Head of caudate nucleus (tissue), 42 donors: ENCODE measurements around the gene PEX14.

Experiments
- DNase-seq, 42 donors: peaks; one replicate each; pipeline versions ENCODE4 v3.0.0 to v3.0.0-alpha.2; 2020 to 2021; ENCODE audit warnings: mixed read lengths in 7 of 42
- intact Hi-C: fragments of 100-400 bp; cut with DNase I; formaldehyde crosslinking; loops from one replicate; pipeline ENCODE4 v1.15.0; 2022

The PEX14 gene

DNA sequence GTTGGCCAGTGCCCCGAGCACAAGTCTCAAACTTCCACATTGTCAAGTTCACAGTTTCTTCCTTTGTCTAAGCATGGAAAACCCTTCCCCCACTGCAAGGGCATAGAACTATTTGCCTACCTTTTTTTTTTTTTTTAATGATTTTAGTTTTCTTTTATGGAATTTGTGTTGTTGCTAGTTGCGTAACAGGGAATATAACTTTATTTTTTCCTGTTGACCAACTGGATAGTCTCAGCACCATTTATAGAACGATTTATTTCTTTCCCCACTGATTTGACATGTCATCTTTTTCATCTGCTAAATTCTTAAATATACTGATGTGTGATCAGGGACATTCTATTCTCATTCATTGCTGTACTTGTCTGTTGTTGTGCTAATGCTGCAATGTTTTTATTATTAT is 83.0 kb downstream of the PEX14 start:
- intact Hi-C loops, result no loop called here
- DNase-seq, result no peak

DNA sequence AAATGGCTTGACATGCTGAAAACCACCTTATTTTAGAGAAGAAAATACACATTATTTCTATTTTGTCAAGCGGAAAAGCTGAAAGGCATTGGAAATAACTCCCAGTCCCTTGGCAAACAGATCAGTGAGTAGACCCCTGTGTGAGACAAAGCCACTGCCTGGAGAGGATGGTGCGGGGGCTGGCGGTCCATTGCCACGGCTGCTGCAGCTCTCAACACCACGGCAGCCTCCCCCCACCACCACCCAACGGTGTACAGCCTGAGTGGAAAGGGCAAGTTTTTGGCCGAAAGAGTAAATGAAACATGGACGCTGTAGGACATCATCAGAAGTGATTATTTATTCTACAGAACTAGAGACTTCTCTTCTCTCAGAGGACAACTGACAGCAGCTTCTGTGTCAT is 84.6 kb downstream of the PEX14 start:
- intact Hi-C loops, result no loop called here
- no peak for DNase-seq

DNA sequence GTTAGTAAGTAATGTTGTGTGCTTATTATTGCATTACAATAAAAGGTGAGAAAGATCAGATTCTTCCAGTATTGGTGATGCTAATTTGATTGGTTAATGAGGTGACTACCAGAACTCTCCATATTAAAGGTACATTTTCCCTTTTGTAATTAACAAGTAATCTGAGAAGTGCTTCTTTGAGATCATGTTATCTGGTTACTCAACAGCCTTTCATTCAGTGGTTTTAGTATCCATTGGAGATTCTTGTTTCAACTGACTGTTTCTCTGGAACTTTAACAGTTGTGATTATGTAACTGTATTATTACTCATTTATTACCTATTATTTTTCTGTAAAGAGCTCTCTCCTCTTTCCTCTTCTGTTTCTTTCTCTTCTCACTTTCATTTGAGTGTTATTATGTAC is 86.7 kb downstream of the PEX14 start:
- intact Hi-C loops, result no loop called here
- DNase-seq, result no peak

DNA sequence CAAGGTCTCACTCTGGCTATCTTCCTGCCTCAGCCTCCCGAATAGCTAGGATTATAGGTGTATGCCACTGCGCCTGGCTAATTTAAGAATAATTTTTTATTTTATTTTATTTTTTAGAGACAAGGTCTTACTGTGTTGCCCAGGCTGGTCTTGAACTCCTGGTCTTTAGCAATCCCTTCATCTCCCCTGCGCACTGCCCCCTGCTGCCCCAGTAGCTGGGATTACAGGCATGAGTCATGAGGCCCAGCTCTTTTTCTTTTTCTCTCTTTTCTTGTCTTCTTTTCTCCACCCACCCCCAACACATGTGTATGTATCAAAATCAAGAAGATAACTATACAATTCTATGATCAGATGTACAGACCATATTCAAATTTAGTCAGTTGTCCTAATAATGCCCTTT is 87.2 kb downstream of the PEX14 start:
- DNase-seq, result no peak
- intact Hi-C loops, result no loop called here

DNA sequence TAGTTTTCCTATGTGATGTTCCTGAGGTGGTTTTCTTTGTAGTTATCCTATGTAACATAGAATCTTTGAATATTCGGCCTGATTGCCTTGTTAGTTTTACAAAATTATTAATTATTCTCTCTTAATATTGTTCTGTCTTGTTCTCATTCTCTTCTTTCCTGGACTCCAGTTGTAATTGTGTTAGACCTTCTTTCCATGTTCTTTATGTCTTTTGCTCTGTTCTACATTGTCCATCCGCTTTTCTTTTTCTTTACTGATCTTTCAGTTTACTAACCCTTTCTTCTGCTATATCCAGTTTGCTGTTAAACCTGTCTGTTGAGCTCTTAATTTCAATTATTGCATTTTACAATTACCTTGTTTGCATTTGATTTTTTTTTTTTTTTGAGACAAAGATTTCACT is 89.3 kb downstream of the PEX14 start:
- intact Hi-C loops, result no loop called here
- no peak for DNase-seq

DNA sequence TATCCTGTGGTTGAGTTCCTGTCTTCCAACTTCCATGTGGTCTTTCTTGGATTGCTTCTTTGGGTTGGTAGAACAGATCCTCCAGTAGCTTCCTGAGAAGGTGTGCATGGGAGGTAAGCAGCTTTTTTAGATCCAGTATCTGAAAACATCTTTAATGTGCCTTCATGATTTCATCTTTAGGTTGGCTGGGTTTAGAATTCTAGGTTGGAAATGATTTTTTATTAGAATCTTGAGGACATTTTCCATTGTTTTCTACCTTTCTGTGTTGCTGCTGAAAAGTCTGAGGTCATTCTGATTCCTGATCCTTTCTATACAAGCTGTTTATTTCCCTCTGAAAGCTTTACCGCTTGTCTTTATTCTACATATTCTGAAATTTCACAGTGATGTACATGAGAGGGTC is 94.8 kb downstream of the PEX14 start:
- intact Hi-C loops, result no loop called here
- no peak for DNase-seq

DNA sequence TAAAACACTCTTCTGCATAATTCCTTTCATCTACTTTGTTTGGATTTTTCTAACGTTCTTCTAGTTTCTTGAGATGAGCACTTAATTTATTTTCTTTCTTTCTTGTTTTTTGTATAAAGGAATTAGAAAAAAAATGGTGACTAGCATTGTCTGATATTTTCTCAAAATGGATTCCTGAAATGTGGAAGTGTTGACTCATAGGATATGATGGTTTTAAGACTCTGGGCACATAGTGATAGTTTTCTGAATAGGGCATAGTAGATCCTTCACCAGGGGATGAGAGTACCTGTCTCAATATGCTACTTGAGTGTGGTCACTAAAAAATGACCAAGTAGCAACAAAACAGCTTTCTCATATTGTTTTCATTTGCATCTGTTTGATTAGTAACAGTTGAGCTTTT is 100.9 kb downstream of the PEX14 start:
- no peak for DNase-seq
- intact Hi-C loops, result no loop called here

DNA sequence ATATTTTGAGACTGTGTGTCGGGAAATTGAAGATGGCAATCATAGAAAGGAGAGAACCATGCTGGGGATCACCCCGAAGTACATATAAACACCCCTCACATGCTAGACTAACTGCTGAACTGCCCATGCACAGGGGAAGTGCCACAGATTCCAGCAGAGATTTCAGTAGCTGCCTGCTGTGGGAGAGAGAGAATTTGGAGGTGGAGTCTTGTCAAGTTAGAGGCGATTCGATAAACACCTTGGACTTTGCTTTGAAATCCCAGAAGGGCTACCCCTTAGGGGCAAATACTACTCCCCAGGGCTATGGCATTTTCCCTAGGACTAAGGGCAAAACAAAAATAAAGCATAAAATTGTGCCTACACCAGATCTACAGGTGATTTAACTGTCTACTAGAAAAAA is 103.3 kb downstream of the PEX14 start:
- intact Hi-C loops, result no loop called here
- no peak for DNase-seq

DNA sequence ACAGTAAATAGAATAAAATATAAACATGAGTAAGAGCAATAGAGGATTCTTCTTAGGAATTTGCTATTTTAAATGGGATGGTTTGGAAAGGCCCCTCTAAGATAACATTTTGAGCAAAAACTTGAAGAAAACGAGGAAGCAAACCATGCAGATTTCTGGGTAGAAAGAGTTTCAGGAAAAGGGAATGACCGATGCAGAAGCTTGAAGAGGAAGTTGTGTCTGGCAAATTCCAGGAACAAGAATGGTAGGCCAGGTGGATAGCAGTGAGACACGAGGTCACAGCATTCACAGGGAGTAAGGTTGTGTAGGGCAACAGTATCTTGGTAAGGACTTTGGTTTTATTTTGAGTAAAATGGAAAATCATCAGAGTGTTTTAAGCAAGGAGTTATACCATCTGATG is 108.9 kb downstream of the PEX14 start:
- intact Hi-C loops, result no loop called here

DNA sequence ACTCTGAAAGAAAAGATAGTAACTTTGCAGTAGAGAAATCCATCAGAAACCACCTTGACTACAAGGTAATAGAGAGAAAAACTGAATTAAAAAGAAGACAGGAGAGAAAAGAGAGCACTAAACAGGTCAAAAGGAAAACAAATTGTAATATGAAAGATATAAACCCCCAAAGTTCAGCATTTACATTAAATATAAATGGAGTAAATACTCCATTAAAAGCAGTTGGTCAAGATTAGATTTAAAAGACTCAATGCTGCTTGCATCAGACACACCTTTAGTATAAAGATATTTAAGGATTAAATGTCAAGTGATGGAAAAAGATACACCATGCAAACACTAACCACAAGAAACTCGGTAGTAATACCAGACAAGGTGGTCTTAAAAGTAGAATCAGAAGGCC is 110.5 kb downstream of the PEX14 start:
- intact Hi-C loops, result no loop called here
- no peak for DNase-seq

More for the DNA sequence above, 108.9 kb downstream of the PEX14 start:
- DNase-seq, result no peak

DNA sequence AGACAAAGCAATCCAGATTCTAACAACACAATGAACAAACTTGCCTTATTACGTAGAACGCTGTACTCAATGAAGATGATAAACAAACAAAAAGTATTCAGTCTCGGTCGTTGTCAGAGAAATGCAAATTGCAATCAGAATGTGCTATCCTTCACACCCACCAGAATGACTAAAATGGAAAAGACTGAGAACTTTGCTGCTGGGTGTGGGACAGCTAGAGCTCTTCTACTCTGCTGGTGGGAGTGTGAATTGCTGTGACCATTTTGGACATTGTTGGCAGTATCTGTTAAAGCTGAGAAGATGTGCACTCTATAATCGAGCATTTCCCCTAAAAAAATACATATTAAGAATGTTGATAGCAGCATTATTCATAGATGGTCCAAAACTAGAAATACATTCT is 111.4 kb downstream of the PEX14 start:
- intact Hi-C loops, result no loop called here
- no peak for DNase-seq

DNA sequence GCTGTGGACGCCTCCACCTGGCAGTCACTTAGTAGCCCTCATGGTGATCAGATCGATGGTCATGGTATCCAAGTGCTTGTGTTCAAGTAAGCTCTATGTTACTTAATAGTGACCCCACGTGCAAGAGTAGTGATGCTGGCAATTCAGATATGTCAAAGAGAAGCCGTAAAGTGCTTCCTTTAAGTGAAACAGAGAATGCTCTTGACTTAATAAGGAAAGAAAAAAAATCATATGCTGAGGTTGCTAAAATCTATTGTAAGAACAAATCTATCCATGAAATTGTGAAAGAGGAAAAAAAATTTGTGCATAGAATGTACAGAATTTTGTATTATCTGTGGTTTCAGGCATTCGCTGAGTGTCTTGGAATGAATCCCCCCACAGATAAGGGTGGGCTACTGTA is 113.9 kb downstream of the PEX14 start:
- no peak for DNase-seq
- intact Hi-C loops, result no loop called here

DNA sequence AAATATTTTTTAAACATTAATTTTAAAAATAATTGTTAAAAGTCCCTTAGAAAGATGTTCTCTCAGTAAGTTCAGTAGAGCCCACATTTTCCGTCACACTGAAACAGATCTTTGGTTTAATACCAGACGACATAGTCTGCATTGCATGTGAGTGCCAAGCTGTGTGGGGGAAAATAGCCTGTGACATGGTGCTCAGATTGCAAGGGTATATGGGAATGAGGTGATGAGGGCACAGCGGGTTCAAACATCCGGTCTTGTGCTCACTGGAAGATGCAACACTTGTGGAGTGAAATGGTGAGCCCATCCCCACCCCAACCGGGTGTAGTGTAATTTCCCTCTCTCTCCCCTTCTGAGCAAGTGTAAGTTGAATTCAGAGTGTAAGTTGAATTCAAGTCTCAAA is 114.3 kb downstream of the PEX14 start:
- intact Hi-C loops, result no loop called here
- DNase-seq, result no peak

DNA sequence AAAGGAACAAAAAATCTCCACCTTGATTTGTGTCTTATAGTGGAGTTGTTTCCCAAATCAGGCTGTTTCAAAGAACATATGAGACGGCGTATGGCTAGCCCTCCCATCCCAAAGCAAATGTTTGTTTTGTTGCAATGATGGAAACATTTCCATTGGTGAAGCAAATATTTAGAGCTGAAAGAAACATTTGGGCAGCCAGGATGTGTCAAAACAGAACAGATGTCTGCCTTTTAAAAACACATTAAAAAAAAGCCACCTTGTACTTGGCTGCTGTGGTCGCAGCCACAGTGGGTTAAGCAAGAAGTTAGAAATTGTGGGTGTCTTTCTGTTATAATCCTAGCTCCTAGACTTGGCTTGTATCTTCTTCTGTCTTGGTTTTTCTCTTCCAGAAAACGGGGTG is 116.3 kb downstream of the PEX14 start:
- DNase-seq, result no peak
- intact Hi-C loops, result no loop called here

DNA sequence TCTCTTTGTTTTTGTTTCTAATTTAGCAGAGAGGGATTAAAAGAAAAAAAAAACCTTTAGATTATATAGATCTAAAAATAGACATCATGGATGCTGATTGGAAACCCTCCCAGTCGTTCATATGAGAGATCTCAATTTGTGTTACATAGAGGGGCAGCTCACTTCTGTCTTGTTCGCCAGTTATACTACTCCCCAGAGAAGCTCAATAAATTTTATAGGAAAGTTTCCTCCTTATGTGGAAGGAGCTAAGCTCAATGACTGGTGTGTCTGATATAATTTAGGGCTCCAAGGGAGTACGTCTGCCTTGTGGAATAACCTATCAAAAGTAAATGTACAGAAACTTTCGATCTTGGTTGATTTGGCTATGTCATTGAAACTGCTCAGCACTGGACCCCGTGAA is 117.6 kb downstream of the PEX14 start:
- intact Hi-C loops, result no loop called here
- DNase-seq, result no peak

DNA sequence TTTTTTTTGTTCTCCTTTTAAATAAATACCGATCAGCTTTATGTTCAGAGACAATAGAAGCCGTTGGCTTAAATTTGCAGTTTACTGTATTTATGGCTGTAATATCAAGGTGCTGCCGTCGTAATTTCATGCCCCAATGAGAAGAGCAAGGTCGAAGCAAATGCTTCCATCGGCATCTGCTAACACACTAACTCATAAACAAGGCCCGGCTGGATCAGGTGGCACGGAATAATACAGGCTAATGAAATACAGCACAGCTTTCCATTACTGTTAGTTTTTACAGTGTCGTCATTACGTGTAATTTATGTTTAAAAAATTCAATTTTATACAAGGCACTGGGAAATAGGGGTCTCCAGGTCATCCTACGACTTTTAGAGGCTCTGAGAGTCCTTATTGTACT is 119.0 kb downstream of the PEX14 start:
- DNase-seq, result no peak
- intact Hi-C loops, result no loop called here

DNA sequence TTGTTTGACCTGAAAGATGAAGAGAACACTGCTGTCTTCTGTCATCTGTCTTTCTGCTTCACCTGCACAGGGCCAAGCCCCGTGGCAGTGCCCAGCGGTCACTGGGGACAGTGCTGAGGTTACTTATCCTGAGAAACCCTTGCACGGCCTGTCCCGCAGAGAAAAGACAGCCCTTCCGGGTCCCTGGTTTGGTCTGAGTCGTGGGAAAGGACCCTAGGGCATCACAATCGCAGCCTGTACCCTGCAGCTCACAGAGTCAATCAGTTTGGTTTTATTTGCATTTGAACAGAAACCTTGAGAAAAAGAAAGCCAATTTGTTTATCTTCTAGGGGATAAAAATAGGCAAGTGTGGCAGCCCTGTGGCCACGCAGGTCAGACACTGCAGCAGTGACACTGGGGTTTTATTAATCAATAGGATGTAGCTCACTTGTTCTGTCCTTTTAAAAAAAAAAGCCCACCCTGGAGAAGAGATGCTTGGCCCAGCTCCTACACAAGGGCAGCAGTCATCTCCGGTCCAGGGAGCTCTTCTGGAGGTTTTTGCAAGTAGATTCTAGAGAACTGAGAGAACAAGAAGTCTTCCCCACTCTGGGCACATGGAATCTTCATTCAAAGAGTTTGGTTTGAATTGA is 120.0 kb downstream of the PEX14 start:
- DNase-seq, result no peak
- intact Hi-C loops, result no loop called here

DNA sequence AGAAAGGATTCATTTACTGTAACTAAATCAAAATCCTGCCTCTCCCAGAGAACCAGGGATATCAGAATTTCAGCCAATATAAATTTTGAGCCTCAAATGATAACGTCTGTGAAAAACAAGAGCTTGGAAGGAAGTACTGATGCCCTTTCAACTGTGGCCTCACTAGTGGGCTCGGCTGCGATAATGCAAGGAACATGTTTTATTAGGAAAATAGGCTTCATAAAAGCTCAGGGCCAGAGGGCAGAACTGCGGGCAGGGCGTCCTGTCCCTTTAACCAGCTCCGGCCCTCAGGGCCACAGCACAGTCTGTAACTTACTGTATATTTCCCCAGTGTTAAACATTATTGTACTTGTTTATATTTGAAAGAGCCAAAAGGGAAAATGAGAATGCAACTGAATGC is 122.0 kb downstream of the PEX14 start:
- DNase-seq, result no peak
- intact Hi-C loops, result no loop called here

DNA sequence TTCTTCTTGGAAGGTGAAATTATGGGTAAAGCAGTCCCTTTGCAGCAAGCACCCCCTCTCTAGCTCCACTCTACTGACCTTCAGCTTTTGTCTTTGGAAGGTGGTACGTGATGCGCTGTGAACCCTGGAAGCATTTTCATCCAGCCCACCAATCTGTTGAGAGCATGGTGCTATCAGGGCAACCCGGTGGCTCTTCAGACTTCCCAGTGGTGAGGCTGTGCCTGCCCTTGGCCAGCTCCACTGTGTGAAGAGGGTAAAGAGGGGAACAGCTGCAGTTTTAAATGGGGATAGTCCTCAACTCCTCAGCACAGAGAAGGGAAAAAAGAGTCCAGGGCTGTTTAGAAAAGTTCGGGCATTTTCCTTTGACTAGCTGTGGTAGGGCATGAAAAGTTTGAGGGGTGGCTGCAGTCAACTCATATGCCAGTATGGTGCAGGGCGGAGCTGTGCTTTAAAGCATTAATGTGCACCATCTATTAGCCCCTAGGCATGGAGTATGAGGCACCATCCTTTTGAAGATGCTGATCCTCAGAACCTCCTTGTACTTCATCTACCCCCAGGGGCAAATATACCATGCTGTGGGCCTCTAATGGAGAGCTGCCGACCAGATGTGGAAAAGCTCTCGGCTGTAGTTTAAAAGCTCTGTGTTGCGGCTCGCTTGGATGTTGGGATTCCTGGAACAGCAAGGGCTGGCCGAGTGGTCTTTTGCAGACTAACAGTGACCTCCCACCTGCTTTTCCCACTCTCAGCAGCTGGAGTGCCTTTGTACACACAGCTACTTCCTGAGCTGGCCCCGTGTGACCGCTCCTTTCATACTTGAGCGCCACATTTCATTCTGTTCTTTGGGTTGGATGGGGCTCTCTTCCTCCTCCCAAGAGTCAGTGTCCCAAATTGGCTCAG is 123.0 kb downstream of the PEX14 start:
- intact Hi-C loops, result no loop called here
- DNase-seq, result peak in 1 of 42 donors; percentile 34

DNA sequence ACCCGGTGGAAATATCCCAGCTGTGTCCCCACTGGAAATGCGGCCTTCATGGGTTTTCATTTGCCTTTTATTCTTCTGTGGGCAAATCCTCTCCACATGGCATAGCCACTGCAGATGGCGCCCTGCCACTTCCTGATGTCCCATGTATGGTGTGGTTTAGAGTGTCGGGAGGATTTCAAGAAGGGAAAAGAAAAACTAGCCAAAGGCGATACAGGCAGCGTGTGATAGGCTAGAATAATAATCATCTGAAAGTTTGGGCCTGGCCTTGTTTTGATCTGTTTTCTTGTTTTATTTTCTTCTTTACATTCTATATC is 123.6 kb downstream of the PEX14 start:
- peak in 31 of 42 donors; percentile 11 to 81 (median 53) for DNase-seq
- intact Hi-C loops, result no loop called here

DNA sequence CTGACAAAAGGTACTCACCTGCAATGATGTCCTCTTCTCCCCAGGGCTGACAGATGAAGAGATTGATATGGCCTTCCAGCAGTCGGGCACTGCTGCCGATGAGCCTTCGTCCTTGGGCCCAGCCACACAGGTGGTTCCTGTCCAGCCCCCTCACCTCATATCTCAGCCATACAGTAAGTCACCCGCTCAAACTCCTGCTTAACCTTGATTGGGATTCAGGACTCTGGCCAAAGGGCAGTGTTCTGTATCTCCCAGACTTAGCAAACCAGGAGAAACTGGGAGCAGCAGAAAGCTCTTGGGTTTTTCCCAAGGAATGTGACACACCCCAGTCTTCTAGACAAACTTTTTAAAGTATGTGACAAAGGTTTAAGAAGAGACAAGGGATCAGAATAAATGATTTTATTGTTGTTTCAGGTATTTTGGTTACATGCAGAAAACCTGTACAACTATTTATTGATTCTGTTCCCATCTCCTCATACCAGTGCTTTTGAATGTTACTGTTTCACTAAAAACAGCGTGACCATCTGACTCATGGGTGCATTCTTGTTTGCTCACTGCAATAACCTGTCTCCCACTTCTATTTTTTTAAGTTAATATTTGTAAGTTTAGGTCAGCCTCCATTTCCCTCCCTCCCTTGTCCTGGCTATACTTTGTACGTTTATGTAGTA is 124.6 kb downstream of the PEX14 start:
- intact Hi-C loops, result no loop called here
- DNase-seq, result peak in 1 of 42 donors; percentile 15
